Skin epidermis (tissue), 12 donors: Measurements from ENCODE around the gene TTC27.

Experiments
- H3K27ac ChIP-seq, 21 experiments: fragments of 200-600 bp; sonication (generic) in 11 of 21; one replicate each; pipeline ENCODE4 v1.5.0; 2020; ENCODE audit warnings: mild to moderate bottlenecking in 3 of 21, inconsistent platforms in 2 of 21, moderate library complexity in 2 of 21
- H3K4me3 ChIP-seq, 7 experiments: fragments of 200-600 bp; sonication (generic) in 2 of 7; one replicate each; pipeline ENCODE4 v1.5.0; 2020; ENCODE audit warnings: inconsistent platforms in 2 of 7, mild to moderate bottlenecking in 2 of 7, moderate library complexity in 1 of 7

TTC27 gene

DNA sequence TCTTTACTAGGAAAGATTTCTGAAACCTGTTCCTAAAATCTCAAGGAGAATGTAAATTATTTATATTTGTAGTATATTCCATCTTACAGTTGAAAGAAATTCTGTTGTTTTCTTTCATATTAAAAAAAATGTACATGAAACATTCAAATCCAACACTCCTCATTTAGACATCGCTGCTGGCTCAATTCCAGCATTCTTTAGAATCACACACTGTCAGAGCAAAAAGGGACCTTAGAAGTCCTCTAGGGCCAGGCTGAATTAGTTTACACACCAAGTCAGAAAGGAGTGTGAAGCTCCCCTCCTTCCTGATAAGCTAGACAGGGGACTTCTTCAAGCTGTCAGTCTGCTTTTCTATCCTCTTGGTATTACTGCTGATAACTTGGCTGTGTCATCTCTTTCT, 160.3 kb downstream of the TTC27 start:
- no peak overlapping the region for H3K4me3 ChIP-seq
- H3K27ac ChIP-seq = no peak overlapping the region

DNA sequence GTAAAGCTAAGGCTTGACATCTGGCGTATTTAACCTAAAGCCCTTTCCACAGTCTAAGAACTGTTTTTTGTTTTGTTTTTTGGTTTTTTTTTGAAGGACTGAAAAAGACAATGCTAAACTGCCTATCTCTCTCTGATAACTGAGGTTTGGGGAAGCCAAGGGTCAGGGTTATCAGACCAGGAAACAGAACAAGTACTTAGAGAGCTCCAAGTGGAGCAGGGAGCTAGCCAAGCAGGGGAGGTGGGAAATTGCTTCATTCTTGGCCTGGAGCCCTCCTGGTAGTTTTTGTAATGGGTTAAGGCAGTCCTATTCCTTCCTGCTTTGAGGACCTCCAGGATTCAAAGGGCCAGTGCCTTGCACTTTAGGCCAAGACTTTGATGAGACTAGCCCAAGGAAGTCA, 164.6 kb downstream of the TTC27 start:
- Histone ChIP-seq H3K27ac (no peak overlapping the region), H3K4me3 (no peak overlapping the region)

DNA sequence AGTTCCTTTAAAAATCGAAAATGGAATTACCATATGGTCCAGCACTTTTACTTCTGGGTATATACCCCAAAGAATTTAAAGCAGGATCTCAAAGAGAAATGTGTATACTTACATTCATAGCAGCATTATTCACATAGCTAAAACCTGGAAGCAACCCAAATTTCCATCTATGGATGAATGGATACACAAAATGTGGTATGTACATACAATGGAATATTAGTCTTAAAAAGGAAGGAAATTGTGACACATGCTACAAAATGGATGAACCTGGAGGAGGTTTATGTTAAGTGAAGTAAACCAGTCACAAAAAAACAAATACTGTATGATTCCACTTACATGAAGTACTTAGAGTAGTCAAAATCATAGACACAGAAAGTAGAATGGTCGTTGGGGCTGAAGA, 171.0 kb downstream of the TTC27 start:
- Histone ChIP-seq H3K4me3 (no peak overlapping the region), H3K27ac (no peak overlapping the region)

DNA sequence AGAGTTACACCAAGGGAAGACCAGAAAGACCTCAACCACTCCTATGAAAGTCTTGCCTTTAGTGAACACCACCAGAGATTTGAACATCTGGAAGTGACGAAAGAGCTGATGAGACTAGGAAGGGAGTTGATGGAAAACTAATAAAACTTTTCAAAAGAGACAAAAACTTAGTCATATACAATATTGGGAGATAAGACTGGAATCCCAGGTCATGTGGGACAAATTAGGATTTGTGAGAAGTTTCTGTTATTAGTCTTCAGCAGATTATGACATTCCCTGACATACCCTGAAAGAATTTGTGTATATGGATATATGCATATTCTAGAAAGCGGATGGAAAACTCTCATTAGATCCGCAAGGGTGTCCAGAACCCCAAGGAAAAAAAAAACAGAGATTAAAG, 173.9 kb downstream of the TTC27 start:
- Histone ChIP-seq H3K27ac (no peak overlapping the region), H3K4me3 (no peak overlapping the region)

DNA sequence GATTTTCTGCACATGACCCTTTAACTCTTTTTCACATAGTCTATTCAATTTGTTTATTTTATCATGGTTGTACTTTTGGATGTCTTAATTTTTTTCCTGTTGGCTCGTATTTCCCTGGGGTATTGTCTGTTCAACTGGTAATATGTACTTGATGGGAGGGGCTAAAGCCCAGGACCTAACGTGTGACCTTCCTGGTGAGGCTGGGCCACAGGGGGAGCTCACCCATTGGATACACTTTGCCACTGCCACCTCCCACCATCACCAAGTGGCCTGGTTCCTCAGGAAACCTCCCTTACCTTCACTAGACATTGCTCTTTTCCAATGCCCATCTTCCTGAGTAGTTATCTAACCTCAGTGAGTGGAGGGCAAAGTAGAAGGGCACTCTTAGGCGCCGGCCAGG, 175.0 kb downstream of the TTC27 start:
- Histone ChIP-seq H3K4me3 (no peak overlapping the region), H3K27ac (no peak overlapping the region)

DNA sequence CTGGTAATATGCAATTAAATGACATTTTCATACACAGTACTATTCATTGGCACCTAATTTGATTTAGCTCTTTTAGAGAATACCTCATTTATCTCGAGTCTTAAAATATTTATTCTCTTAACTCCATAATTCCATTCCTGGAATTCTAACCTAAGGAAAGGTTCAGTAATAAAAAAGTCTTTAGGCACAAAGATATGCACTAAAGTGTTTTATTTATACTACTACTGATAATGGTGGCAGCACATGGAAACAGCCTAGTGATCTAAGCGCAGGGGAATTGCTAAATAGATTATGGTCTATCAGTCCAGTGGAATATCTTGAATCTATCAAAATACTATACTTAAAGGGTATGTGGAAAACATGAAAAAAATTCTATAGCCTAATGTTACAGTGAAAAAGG, 176.4 kb downstream of the TTC27 start:
- Histone ChIP-seq H3K4me3 (no peak overlapping the region), H3K27ac (no peak overlapping the region)

DNA sequence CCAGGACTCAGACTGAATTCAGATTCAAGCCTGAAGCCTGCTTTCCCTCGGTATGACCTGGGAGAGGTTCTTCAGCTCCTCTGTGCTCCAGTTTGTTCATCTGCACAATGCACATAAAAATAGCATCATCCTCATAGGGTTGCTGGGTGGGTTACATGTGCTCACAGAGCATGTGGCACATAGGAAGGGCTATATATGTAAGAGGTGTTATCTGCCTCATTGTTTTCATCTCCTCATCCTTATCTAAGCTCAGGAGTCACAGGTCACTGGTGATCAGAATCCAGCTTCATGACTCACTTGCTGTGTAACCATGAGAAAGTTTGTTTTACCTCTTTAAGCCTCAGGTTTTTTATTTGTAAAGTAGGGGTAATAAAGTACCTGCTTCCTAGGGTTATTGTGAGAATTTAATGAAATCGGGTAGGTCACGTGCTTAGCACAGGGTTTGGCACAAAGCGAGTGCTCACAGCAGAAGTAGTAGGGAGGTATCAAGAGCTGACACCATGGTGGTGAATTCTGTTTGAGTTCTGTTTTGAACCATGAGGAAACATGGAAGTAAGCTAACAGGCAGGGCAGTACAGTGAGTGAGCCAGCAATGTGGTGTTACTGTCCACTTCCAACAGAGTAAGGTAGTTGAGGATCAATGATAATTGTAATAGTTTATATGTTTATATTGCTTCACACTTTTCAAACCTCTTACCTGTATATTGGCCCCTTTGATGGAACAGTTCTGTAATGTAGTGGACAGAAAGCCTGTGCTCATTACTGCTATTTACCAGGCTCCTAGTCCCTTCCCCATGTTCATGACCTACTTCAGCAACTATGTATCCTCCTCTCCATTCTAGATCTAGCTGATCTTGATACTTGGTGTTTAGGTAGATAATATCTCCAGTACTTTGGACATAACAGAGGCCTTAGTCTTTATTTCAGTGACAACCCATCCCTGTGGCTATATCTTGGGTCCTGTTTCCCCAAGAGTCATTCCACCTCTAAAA, 177.6 kb downstream of the TTC27 start:
- Histone ChIP-seq H3K4me3 (no peak overlapping the region), H3K27ac (no peak overlapping the region)

DNA sequence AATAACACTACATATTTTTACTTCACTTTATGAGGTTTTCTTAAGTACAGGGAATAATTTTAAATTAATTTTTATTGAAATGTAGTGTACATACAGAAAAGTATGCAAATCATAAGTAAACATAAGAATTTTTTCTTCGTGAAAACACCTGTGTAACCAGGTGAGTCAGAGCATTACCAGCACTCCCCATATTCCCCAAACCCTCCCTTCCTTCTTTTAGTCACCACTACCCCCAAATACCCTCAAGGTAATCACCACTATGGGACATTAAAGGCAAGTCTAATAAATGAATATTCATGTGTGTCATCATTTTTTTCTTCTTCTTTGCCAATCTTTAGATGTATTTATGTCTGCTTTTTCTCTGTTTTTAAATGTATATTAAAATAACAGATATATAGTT, 179.0 kb downstream of the TTC27 start:
- H3K4me3 ChIP-seq = no peak overlapping the region
- H3K27ac ChIP-seq = no peak overlapping the region

DNA sequence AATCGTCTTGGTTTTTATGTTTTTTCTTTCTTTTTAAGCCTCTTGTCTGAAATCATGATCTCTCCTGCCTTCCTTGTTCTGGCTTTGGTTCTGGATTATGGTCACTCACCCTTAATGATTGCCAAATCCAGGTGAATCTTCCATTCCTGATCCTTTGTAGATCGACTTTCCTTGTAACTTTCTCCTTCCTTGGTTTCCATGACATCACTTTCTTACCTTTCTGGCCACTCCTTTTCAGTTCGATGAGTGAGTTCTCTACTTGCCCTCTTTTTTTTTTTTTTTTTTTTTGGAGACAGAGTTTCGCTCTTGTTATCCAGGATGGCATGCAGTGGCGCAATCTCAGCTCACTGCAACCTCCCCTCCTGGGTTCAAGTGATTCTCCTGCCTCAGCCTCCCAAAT, 179.8 kb downstream of the TTC27 start:
- H3K4me3 ChIP-seq = no peak overlapping the region
- H3K27ac ChIP-seq = no peak overlapping the region

DNA sequence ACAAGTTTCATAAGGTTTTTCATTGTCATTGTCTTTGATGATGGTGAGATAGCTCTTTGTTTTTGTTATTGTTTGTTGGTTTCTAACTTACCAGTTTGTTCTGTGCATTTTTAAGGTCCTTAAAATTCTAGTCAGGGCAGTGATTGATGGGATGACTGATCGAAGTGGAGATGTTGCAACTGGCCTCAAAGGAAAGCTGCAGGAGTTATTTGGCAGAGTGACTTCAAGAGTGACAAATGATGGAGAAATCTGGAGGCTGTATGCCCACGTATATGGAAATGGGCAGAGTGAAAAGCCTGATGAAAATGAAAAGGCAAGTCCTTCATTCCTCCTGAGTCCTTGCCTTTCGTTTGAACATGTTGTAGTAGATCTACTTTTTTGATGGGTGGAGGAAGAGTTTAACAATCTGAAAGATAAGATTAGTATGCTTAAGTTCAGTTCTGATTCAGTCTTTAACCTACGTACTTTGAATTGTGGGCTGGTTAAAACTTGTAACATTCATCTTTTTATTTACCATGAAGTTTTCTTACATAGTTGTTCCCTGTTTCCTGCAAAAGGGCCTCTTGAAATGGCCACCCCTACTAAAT, 183.2 kb downstream of the TTC27 start:
- Histone ChIP-seq H3K4me3 (no peak overlapping the region), H3K27ac (peak overlapping the region in 3 of 21 experiments; percentile 14 to 58 (median 41))

DNA sequence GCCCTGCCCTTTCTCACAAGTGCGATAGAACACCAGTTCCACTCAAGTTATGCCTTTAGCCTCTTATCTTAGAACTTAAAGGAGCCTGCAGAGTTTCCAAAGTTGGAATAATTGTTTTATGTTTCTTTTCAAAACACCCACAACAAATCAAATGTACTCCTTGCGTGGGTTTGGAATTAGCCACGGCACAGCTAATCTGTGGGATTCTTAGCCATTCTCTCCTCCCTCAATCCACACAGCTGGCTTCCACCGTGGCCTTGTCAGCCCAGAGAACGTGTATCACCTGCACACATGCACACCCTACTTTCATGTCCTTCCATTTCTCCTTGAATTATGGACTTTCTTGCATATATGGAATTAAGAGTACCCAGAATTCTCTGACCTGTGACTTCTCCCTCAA, 183.8 kb downstream of the TTC27 start:
- Histone ChIP-seq H3K27ac (peak overlapping the region in 5 of 21 experiments; percentile 3 to 70 (median 21)), H3K4me3 (no peak overlapping the region)

DNA sequence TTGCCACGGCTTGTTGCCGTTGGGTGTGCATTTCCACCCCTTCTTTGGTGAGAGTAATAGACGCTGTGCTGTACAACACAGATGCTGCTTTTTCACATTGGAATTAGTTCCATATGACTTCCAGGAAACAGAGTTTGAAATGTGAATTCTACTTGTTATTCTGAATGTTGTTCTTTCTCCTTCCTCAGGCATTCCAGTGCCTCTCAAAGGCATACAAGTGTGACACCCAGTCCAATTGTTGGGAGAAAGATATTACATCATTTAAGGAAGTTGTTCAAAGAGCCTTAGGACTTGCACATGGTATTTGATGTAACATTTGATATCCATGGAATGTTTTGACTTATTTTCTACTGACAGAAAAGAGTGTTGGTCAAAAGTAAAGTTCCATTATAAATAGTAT, 184.5 kb downstream of the TTC27 start:
- peak overlapping the region in 2 of 21 experiments; percentile 58 to 70 for H3K27ac ChIP-seq
- H3K4me3 ChIP-seq = no peak overlapping the region

DNA sequence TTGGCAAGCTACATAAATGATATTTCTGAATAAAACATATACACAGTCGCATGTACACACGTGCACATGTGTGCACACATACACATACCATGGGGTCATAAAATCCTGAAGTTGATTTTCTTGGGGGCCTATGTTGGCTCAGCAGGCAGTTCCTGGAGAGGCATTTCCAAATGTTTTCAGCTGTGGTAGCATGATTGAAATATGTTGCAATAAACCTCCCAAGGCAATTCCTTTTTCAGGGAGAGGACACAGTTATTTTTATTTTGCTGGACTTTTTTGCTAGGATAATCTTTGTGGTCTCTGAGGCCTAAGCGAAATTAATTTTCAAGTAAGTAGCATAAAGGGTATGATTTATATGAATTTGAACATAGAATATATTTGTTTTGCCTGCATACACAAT, 192.2 kb downstream of the TTC27 start:
- H3K27ac ChIP-seq = no peak overlapping the region
- H3K4me3 ChIP-seq = no peak overlapping the region

DNA sequence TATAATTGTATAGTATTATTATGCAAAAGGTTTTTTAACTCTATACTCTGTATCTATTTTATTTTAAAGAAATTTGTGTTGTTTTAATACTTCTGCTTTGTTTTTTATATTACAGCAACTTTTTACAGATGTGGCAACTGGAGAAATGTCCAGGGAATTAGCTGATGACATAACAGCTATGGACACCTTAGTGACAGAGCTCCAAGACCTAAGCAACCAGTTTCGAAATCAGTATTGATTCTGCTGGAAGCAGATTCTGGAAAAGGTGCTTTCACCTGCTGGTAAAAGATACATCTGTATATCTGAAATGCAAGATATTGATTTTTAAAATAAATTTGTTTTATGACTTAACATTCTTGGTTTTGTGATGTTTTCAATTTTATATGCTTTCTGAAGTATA, 192.9 kb downstream of the TTC27 start:
- H3K4me3 ChIP-seq = no peak overlapping the region
- H3K27ac ChIP-seq = no peak overlapping the region

DNA sequence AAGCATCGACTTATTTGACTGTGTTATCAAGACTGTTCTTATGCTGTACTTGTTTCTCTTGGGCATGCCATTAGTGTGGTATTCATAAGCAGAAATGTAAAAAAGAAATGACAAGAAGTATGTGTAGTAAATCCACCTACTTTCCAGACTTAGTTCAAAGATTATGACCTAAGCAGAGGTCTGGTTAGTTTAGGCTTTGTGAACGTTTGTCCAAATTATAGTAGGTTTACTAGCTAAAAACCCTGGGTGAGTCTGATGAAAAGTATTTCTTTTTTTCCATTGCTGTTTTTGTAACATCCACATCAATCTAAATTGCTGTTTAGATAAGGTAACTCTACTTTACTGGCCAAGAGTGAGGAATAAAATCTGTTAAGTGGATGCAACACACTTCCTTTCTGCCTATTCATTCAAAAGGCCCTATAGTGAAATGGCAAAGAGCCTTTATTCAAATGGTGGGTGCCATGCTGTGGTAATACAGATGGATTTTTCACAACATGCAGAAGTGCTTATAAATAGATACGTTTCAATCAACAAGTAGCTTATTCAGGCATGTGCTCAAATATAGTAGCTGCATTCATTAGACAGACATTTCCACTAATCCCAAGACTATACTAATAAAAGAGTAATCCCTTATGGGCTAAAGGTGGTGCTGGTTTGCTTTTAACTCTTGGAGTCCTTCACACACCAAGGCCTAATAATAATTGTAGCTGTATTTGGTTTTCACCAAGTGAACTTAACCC, 196.4 kb downstream of the TTC27 start:
- no peak overlapping the region for H3K4me3 ChIP-seq
- no peak overlapping the region for H3K27ac ChIP-seq

DNA sequence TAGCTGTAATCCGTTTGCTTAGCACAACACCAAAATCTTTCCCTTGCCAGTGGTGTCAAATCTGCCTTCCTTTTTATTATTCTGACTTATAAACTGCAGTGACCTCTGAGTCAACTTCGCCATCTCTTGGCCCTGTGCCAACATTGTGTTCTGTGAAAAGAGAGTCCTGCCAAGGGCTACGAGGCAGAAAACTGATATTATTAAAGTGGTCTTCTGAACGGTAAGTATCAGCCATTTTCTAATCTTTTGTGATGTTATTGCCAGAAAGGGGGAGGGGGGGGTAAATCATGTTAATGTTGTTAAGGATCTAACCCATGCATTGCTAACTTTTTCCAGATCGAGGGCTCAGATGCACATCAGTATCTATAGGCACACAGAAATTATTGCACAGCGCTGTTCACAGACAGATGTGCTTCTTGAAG, 197.5 kb downstream of the TTC27 start:
- H3K4me3 ChIP-seq = no peak overlapping the region
- H3K27ac ChIP-seq = no peak overlapping the region

DNA sequence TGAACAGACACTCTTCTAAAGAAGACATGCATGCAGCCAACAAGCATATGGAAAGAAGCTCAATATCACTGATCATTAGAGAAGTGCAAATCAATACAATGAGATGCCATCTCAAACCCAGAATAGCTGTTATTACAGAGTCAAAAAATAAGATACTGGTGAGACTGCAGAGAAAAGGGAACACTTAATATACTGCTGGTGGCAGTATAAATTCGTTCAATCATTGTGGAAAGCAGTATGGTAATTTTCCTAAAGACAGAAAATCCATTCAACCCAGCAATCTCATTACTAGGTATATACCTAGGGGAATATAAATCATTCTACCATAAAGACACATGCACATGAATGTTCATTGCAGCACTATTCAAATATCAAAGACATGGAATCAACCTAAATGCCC, 202.3 kb downstream of the TTC27 start:
- Histone ChIP-seq H3K27ac (no peak overlapping the region), H3K4me3 (no peak overlapping the region)

DNA sequence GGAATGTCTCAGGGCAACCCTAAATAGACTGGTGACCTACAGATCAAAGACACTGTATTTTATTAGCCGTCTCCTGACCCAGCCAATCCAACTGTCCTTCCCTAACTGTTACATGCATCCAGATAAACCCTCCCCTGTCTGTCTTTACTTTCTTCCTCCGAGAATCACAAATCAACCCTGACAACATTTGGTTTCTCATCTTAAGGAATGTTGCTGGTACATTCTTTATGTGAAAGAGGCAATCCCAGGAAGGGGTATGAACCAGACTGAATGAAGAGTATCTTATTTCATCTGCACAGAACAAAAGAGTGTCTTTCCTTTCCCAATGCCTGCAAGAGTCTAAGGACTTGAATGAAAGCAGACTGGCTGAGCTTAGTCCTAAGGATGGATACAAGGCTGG, 205.0 kb downstream of the TTC27 start:
- Histone ChIP-seq H3K4me3 (no peak overlapping the region), H3K27ac (no peak overlapping the region)

DNA sequence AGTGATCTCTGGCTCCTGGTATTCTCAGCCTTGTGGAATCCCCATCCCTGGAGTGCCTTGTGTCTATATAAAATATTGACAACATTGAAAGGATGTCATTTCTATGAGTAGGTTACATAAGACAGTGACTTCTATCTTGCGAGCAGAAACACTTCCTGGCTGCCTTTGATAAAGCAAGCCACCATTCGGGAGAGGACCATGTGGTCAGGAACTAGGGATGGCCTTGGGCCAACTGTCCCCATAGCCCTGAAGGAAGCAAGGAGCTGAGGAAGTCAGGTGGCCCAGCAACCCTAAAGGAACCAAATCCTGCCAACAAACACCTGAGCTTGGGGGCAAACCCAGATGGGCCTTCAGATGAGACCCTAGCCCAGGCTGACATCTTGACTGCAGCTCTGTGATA, 205.9 kb downstream of the TTC27 start:
- no peak overlapping the region for H3K27ac ChIP-seq
- no peak overlapping the region for H3K4me3 ChIP-seq

DNA sequence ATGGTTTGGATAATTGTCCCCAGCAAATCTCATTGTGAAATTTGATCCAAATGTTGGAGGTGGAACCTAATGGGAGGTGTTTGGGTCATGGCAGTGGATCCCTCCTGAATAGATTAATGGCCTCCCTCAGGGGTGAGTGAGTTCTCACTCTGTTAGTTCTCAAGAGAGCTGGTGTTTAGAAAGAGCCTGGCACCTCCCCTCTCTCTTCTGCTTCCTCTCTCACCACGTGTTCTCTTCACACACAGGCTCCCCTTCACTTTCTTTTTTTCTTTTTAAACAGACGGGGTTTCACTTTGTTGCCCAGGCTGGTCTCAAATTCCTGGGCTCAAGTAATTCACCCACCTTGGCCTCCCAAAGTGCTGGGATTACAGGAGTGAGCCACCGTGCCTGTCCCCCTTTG, 207.3 kb downstream of the TTC27 start:
- Histone ChIP-seq H3K4me3 (no peak overlapping the region), H3K27ac (no peak overlapping the region)

DNA sequence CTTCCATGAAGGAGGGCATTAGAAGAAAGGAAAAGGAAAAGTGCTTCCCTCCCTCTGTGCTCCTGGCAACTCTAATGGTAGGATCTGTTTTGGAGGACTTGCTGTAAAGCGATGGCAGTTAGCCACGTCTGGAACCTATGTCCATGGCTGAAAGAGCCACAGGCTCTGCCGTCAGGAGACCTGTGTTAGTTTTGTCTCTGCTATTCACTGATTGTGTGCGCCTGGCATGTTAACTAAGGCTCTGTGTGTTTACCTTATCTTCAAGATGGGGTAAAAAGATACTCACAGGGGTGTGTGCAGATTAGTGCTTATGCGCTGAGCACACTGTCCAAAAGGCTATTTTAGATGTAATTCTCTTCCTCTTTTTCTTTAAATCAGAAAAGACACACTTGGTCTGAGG, 209.1 kb downstream of the TTC27 start:
- Histone ChIP-seq H3K4me3 (no peak overlapping the region), H3K27ac (no peak overlapping the region)
